AML-193 (cell line): ENCODE results near the gene MOB2.

Experiments
- DNase-seq, 2 experiments: peaks; one replicate each; lab custom pipeline; 2025; lab: John Stamatoyannopoulos, UW

The MOB2 gene

DNA sequence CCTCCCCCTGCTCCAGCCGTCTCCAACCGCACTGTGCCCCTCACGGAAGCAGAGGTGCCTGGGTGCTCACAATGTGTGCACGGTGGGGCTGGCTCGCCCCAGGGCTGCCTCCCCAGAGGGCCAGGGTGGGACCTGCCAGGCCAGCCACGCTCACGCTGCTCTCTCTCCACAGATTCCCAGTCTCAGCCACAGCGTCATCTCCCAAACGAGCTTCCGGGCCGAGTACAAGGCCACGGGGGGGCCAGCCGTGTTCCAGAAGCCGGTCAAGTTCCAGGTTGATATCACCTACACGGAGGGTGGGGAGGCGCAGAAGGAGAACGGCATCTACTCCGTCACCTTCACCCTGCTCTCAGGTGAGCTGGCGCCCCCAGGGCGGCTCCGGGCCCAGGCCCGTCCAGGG, 30.4 kb downstream of the MOB2 start:
- no peak for DNase-seq

DNA sequence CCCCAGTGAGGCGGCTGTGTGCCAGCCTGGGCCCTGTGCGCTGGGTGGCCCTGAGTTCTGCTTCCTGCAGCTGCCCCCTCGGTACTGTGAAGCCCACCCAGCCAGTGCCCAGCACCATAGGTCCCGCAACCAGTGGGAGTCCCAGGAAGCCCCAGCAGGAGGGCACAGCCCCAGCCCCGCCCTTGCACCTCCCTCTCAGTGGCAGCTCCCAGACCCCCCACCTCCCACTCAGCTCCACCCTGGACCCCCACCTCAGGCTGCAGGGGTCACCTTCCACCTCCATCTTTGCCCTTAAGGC, 30.9 kb downstream of the MOB2 start:
- no peak for DNase-seq

DNA sequence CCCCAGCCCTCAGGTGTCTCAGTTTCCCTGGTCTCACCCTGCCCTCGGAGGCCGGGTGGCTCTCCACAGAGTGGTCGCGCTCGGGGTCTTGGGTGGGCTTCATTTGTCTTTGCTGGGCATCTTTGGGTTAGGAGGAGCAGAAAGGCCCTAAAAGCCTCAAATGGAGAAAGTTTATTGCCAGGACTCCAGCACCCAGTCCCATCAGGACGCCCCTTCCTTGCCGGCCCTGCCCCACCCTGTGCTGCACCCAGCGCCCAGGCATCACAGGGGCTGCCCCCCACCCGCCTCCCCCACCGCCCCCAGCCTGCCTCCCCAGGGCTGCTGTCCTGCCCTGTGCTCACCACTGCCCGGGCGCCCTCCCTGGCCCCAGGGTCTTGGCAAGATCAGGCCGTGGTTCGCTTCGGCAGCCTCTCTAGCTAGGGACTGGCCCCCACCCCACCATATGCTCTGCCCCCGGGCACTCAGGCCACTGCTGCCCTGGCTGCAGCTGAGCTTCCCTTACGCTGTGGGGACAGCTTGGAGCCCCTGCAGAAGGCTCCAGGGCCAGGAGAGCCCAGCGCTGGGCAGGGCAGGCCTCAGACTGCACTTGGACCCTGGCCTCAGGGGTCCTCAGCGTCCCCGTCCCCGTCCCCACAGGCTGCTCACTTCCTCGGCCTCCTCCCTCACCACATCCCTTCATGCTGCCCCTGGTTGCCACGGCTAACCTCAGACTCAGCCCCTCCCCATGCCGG, 31.4 kb downstream of the MOB2 start:
- no peak for DNase-seq

DNA sequence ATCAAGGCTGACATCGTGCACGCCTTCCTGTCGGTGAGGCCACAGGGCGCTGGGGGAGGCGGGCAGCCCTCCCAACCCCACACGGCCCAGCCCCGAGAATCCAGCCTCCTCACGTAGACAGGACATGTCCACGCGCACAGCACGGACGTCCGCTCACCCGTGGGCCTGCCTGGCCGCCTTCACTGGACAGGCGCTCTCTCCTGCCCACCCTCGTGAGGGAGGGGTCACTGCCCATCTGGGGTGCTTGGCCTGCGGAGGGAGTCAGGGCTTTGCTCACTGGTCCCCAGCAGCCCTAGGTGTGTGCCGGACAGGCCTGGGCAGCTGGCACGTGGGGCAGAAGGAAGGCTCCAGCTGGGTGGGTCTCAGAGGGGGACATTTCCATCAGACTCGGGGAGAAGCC, 32.0 kb downstream of the MOB2 start:
- DNase-seq: no peak

DNA sequence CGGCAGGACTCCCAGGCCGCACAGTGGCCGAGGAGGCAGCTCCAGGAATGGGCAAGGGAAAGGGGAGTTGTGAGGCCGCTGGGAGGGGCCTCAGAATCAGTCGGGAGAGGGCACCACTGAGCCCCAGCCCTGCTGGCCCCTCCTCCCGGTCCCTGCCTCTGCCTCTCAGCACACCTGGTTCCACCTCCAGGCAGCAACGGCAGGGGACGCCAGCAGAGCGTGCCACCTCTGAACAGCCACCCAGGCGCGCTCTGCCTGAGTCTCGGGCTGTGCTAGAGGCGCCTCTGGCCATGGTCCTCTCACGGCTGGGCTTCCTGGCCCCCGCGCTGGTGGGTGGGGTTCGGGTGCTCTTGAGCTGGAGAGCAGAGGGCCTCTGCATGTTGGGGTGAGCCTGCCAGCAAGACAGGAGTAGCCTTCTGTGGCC, 33.0 kb downstream of the MOB2 start:
- DNase-seq: no peak

DNA sequence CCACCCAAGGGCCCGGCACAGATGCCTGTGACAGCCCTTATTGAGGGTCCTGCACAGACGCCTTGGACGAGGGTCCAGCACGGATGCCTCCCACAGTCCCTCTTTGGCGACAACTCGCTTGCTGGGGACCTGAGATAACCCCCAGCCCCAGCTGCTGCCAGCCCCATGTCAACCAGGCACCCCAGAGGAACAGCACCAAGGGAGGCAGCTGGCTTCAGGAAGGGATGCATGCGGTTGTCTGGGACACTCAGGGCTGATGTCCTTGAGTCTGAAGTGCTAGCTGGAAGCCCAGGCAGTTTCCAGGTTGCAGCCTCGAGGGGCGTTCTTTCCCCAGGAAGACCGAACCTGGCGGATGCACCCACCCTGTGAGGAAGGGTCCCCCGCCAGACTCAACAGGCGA, 33.8 kb downstream of the MOB2 start:
- no peak for DNase-seq

DNA sequence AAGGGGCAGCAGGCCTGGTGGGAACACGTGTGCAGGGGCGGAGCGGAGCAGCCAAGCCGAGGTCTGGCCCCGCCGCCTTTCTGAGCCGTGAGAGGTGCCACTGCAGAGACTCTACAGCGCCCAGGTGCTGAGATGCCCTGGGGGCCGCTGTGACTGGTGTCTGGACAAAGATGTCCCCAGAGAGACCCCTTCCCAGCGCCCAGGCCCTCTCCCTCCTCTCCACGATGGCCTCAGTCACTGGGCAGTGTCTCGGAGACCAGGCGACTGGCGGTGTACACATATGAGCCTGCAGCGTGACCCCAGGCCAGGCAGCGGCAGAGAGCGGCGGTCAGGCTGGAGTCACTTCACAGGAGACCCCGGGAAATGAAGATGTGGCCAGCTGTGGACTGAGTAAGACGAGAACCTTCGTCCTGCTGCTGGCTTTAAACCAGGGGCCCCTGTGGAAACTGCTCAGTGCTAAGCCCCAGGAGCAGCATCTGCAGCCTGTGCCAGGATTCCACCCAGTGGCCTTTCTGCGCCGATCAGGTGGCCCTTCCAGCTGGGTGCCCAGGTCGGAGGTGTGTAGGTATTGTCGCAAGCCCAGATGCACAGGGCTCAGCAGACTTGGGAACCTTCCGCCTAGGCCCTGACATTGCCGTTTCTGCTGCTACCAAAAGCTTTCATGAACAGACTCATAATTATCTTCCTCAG, 34.7 kb downstream of the MOB2 start:
- no peak for DNase-seq

DNA sequence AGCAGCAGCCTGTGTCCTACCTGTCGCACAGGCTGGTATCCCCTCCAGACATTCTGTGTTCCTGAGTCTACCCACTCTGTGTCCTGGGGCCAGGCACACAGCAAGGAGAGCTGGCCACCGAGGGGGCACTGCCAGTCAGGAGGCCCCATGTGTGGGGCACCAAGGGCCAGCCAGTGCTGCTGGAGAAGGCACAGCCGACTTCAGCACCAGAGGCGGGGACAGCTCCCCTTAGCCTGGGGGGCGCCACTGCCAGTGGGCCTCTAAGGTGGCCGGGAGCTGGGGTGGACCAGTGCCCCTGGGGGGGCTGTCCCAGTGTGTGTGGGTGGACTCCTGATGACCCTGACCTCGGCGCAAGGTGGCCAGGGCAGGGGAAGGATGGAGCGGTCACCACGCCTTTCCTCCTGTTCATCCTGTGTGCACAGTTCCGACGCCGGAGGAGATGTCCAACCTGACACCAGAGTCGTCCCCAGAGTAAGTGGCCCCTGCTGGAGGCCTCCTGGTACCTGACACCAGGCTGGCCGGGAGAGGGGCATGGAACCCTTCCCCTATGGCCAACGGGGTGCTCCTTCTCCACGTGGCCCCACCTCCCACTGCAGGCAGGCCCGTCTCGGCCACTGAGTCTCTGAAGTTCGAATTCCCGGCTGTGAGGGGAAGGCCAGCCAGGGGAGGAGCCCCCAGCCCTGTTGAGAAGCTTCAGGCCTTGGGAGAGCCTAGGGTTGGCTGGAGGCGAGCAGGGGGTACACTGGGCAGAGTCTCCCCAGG, 35.4 kb downstream of the MOB2 start:
- DNase-seq: no peak

DNA sequence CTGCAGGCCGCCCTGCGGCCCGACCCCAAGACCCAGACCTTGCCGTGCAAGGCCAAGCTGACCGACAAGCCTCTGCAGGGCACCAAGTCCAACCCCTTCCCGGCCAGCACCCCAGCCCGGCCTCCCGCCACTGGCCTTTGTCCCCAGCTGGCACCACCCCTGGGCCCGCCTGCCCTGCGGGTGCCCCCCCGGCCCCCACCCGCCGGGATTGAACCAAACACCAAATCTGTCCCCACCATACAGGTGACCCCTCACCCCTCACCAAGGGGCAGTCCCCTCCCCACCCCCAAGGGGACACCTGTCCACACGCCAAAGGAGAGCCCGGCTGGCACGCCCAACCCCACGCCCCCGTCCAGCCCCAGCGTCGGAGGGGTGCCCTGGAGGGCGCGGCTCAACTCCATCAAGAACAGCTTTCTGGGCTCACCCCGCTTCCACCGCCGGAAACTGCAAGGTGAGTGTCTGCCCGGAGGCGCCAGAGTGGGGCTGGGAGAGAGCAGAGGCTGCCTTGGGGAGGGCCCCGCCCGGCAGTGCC, 36.2 kb downstream of the MOB2 start:
- DNase-seq: no peak

DNA sequence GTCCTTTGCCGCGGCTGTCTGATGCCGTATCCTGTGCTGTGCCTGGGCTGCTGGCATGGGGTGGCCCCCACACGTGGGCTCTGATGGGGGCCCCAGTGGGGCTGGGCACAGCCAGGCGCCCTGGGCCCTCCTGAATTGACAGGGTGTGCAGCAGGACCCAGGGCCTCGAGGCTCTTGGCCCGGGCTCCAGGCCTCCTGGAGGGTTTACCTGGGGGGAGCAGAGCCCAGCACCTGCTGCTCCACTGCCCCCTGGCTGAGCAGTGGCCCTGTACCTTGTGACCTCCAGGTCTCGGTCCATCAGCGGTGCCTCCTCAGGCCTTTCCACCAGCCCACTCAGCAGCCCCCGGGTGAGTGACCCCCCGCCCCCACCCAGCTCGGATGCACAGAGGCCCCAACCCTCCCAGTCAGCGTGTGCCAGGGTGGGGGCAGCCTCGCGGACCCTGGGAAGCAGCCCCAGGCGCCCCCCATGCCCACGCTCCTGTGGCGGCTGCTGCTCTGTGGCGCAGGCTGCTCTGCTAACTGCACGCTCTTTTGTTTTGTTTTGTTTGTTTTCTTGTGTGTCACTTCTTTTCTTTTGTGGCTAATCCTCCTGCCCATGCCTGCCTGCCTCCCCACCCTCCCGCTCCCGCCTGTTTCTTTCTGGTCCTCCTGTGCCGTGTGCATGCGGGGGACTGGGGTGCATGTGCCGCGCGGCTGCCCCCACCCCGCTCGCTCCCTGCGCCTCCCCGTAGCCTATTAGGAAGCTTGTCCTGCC, 36.9 kb downstream of the MOB2 start:
- no peak for DNase-seq

DNA sequence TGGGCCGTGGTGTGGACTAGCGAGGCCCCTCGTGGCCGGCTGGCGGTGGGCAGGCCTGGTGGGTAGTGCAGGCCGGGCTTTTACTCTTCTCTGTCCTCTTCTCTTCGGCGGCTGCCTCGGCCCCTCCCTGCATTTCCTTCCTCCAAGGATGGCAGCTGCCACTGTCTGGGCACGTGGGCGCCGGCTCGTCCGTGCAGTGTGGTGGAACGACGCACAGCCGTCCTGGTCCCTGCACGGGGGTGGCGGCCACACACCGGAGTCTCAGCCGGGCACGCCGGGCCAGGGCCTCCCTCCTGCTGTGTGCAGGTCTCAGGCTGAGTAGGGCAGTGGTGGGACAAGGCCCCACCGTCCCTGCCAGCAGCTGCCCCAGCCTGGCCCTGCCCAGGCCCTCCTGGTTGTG, 37.7 kb downstream of the MOB2 start:
- DNase-seq: no peak

DNA sequence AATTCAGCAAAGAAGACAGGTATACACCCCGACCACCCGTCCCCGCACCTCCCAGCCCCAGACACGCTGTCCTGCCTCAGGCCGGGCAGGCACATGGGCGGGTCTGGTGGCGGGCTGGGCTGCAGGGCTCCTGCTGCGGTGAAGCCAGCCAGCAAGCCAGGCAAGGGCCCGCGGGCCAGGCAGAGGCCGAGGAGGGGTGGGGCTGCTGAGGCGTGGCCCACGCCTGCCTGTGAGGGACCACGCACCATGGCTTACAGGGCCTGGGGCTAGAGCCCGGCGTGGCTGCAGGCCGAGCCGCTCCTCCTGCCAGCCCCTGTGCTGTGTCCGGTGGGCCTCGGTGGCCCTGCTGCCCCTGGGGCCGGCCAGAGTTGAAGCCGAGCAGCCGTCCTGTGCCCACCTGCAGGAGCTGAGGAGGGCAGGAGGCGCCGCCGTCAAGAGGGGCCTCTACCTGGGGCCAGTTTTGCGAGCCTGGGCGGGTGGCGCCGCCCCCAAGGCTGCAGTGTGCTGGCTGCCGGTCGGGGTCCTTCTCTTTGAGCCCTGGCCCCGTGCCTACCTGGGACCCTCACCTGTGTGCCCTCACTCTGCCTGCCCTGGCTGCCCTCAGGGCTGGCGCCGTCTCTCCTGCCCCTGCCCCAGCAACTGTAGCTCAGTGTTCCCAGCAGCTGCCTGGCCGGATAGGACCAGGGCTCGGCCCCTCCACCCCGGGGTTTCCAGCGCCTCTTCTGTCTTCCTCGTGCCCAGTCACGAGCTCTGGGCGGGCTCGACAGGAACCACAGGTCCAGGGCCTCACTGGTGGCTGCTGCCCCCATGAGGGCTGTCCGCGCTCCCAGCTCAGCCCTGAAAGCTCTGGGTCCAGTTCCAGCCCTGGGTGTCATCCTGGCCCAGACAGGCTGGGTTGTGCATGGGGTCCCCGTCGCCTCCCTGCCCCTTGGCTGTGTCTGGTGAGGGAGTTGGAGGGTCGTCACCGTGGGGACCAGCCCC, 38.4 kb downstream of the MOB2 start:
- DNase-seq: no peak

DNA sequence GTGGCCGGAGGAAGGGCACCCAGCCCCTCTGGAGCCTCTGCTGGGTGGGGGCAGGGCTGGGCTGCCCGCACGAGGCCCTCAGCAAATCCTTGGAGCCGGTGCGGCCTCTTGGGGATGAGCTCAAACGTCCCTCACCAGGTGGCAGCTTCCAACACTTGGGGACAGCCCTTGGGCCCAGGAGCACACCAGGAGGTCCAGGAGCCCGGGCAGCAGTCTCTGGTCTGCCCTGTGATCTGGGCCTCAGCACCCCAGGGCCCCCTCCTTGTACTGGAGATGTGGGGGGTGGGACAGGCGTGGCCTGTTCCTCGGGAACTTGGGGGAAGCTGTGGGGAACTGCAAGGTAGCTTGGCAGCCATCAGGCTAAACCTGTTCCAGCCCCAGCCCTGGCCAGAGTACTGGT, 40.0 kb downstream of the MOB2 start:
- DNase-seq: no peak

DNA sequence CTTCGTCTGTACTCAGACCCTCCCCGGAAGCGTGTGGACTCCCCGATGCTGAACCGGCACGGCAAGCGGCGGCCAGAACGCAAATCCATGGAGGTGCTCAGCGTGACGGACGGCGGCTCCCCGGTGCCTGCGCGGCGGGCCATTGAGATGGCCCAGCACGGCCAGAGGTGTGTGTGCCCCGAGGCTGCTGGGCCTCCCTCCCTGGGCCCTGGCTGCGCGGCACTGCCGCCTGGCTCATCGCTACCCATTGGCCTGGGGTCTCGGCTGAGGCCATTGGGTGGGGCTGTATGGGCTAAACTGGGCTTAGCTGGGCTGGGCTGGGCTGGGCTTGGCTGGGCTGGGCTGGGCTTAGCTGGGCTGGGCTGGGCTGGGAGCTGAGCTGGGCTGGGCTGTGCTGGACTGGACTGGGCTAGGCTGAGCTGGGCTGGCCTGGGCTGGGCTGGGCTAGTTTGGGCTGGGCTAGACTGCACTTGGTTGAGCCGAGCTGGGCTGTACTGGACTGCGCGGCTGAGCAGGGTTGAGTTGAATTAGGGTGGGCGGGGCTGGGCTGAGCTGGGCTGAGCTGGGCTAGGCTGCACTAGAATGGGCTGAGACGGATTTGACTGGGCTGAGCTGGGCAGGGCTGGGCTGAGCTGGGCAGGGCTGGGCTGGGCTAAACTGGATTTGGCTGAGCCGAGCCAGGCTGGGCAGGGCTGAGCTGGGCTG, 40.7 kb downstream of the MOB2 start:
- DNase-seq: no peak

DNA sequence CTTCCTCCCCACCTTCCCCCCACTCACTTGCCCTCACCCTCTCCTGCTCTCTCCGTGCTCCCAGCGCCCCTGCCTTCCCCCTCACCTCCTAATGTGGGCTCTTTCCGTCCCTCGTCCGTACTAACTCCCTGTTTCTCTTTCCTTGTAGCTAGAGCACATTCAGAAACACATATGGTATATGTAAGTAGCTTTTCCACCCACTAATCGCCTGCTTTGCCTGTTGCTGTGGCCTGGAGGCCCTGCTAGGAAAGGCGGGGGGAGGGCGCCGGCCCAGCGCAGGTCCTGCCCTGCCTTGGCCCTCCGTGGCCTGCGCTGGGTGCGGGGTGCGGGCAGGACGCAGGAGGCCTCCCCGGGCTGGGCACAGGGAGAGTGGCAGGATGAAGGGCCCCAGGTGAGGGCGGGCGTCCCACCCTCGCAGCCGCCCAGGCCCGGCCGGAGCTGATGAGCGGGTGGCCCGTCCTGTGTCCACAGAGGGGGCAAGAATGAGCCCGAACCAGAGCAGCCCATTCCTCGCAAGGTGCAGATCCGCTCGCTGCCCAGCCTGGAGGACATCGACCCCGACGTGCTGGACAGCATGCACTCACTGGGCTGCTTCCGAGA, 41.7 kb downstream of the MOB2 start:
- no peak for DNase-seq

DNA sequence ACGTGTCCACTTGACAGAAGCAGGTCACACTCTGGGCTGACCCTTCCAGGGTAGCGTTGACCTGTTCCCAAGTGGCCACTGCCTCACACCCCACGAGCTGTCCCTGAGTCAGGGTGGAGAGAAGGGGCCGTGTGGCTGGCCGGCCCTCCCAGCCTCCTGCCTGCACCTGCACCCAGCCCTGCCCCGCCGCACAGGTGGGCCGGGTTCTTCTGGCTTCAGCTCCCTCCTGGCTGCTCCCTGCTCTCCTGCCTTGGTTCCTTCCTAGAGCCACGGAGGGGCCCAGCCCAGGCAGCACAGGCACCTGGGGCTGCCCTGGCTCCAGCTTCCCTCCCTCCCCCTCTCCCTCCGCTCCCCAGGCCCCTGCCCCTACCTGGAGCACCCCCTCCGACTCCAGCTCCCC, 42.3 kb downstream of the MOB2 start:
- DNase-seq: no peak

DNA sequence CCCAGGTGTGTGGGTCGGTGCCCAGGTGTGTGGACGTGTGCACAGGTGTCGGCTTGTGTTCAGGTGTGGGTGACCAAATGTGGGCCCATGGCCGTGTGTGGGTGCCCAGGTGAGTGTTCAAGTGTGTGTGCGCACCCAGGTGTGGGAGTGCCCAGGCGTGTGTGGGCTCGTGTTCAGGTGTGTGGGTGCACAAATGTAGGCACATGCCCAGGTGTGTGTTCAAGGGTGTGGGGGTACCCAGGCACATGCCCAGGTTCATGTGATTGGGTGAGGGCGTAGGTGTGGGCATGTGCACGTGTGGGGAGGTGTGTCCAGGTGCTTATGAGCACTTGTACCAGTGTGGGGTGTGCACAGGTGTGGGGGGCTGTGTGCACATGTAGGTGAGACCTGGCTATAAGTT, 42.8 kb downstream of the MOB2 start:
- no peak for DNase-seq

DNA sequence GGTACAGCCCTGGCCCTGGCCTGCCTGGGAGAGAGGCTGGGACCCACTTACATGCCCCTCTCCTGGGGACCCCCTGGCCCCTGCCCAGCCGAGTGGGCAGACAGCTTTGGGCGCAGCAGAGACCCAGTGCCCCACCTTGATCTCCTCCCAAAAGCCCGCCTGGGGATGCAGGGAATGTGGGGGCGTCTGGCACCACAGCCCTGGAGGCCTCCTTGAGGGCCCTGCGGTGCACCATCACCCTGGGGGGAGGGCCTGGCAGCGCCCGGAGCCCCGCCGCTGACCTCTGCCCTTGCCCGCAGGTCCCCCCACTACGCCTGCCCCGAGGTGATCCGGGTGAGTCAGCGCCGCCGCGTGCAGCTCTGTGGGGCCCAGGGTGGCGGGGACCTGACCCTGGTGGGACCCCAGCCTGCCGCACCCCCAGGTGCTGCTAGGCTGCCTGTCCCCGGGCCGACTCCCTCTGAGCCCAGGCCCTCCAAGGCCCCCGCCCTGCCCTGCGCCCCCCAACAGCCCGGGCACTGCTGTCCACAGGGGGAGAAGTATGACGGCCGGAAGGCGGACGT, 43.7 kb downstream of the MOB2 start:
- no peak for DNase-seq

DNA sequence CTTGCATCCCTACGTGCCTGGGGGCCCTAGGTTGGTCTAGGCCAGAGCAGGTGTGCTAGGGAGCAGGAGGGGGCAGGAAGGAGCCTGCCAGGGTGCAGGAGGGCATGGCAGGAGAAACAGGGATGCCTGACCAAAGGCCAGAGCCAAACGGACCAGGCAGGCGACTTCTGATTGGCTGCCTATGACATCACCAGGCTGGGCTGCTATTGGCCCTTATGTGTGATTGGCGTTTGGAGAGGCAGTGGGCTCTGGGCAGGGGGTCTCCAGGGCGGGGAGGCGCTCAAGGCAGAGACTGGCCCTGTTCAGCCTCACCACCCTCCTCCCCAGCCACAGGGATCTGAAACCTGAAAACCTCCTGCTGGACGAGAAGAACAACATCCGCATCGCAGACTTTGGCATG, 44.4 kb downstream of the MOB2 start:
- DNase-seq: no peak

DNA sequence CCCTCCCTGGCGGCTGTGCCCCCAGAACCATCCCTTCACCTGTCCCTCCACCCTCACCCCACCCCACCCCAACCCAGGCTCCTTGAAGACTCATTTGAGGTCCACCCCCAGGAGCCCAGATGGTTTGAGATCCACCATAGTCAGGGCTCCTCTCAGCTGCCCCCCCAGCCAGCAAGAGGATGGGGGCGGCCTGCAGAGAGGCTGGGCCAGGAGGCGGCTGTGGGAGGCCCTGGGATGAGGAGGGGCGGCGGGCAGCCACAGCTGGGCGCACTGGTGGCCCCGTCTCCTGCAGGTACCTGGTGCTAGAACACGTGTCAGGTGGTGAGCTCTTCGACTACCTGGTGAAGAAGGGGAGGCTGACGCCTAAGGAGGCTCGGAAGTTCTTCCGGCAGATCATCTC, 46.1 kb downstream of the MOB2 start:
- no peak for DNase-seq
